ENCODE measurements around the gene TBC1D17.
A peak's percentile ranks its signal among the peaks of the same experiment; 100 is the strongest.

The TBC1D17 gene

DNA sequence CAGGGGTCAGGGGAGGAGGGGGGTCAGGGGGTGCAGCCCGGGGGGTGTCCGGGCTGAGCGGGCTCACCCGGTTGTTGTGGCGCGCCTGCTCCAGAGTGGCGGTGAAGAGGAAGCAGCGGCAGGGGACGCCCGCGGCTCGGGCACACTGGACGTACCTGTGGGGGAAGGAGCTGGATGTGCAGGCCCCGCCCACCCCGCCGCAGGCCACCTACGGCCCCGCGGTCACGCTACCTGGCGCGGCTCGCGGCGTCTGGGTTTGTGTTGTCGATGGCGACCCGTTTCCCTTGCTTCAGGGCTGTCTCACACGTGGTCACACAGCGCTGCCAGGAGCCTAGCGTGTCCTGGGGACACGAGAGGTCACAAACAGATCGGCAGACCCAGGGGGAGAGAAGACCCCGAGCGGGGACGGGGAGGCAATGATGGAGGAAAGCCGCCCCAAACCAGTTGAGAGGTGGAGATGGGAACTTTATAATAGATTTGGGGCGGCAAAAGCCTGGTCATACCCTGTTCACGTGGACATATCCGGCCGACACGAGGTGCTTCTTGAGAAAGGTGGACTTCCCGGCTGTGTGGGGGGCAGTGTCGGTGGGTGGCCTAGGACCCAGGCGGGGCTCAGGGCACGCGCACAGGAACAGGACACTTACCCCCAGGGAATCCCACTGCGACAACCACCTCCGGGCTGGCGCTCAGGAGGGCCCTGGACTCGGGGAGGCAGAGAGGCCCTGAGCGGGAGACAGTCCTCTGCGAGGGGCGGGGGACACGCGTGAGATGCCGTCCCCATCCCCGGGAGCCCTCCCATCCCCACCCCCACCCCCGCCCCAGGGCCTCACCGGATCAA lies 15.7 kb upstream of the TBC1D17 start:
- no peak for DNase-seq (ENCODE audit: low read depth)

GRCh38 chr19:49862391-49863253 lies 14.9 kb upstream of the TBC1D17 start:
- DNase-seq (ENCODE audit: low read depth), result no peak

DNA sequence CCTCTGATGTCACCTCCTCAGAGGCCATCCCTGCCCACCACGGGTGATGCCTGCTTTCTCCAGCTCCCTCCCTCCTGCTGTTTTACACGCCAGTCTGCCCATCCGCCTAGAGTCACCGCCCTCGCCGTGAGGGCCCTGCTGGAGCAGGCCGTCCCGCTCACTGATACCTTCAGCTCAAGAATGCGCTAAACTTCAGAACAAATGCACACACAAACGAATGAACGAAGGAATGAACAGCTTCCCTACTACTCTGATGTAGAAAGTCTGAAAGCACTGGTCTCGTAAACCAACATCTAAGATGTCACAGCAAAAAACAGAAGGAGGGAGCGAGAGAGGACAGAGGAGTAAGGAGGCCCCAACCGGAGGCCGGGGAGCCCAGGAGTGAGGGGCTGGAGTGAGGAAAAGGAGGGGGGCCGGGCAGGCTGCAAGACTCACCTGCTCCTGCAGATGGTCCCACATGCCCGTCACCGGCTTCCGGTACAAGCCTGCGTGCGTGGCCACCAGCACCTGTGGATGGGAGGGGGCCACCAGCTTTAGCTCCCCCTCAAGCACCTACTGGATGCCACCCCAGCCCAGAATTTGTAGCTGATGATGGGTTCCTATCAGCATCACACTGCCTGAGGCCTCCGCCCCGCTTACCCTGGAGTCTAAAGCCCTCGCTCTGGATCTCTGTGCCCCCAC lies 14.1 kb upstream of the TBC1D17 start:
- no peak for DNase-seq (ENCODE audit: low read depth)

DNA sequence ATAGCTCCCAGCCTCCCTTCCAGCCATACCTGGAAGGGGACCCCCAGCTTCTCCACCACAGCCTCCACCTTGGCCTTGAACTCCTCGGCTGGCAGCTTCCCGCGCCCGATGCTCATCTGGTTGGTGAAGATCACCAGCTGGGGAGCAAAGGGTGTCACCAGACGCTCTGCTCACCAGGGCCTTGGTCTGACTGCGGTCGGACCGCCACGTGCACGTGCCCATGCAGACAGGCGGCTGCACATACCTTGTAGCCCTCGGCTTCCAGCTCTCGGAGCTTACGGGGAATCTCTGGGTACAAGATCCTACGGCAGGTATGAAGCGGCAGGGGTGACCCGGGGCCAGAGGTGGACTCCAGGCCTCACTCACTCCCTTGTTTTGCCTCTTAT lies 13.6 kb upstream of the TBC1D17 start:
- DNase-seq (ENCODE audit: low read depth), result no peak

DNA sequence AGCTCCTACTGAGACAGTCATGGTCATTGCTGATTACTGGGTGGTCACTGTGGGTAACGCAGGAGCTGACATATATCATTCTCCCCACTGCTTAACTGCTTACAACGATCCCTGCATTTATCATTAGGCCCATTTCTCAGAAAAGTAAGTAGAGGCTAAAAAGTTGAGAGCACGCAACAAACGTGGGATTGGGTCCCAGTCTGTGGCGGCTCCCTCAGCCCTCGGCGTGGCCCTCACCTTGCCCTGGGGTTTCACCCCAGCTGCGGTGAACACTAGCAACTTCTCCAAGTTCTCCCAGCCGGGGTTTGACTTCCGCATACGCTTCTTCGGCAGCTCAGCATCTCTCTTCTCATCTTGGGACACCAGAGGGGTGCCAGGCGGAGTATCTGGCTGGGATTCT lies 12.6 kb upstream of the TBC1D17 start:
- DNase-seq (ENCODE audit: low read depth), result no peak

DNA sequence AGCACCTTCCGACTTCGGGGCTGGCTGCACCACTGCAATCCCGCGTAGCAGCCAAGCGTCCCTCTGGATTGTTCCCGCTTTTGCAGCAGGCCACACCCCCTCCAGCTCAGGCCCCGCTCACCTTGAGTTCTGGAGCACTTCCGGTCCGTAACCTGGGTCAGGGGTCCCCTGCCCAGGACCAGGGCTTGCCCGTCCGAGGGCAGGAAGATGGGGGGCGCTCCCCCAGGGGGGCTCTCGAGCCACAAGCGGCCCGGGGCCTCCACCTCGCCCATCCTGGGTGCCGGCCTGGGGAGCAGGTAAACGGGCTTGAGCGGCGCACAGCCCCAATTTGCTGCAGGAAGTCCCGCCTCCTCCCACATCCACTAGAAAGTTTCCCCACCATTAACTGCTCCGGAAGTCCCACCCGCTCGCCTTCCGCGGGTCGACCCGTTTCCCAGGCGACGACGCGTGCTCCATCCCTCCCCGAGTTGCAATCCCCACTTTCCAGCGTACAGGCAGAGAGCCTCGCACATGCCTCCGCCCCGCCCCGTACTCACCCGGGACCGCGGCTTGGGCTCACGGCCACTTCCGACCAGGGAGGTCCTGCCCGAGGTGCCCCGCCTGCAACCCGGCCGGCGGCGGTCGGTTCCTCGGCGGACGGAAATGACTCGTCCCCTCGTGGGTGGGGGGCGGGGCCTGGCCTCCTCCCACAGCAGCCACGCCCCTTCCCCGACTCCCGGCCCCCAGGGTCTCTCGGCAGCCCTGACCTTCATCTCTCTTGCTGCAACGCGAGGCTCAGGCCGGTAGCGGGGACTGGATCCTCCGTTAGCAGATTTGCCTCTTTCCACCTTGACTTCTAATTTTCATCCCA lies 10.3 kb upstream of the TBC1D17 start, which contains the start of gene PNKP:
PNKP (minus strand) TSS at position 644 of the 850 bp plus-strand sequence; CDS start at position 272, 372 bp downstream.
- peak; percentile 93 for DNase-seq (ENCODE audit: low read depth)

DNA sequence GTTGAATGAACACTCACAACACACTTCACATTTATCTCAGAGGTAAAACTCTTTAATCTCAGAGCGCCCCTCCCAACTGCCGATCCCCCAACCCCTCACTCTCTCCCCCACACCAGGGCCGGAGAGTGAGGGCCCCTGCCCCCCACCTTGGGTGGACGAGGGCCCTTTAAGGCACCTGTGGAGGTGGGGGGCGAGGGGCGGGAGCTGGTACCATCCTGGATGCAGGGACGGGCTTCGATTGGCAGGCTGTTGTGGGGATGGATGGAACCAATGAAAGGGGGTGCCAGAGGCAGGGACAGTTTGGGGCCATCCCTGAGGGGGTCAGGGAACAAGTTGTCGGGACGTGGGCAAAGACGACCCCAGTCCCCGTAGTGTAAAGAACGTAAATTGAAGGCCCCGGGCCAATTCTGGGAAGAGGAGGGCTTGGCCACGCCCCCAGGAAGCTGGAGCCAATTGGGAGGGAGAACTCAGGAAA lies 8.5 kb upstream of the TBC1D17 start:
- no peak for DNase-seq (ENCODE audit: low read depth)

- DNase-seq (ENCODE audit: low read depth), result peak; percentile 100
These were observed 7.8 kb upstream of the TBC1D17 start for GRCh38 chr19:49869484-49870308.

DNA sequence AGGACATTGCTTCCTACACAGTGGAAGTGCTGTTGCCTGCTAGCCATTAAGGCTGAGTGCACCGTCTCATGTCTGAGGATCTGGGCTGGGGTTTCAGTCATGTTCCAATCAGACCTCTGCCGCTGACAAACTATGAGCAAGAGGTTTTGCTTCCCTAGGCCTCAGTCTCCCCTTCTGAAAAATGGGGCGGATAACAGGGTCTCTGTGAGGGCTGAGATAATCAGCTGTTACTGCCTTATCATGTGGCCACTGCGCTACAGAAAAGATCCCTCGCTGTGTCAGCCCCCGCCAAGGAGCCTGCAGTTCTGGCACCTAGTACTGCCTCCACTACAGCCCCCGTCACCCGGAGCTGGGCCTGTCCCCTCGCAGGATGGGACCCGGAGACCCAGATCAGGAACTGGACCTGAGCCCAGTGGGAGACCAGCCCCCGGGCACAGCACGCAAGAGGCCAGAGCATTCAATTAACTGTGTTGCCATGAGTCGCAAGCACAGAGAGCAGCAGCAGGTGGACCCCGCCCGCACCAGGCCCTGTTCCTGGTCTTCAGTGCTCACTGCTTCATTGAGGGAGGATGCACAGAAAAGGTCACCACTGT lies 7.1 kb upstream of the TBC1D17 start:
- no peak for DNase-seq (ENCODE audit: low read depth)

DNA sequence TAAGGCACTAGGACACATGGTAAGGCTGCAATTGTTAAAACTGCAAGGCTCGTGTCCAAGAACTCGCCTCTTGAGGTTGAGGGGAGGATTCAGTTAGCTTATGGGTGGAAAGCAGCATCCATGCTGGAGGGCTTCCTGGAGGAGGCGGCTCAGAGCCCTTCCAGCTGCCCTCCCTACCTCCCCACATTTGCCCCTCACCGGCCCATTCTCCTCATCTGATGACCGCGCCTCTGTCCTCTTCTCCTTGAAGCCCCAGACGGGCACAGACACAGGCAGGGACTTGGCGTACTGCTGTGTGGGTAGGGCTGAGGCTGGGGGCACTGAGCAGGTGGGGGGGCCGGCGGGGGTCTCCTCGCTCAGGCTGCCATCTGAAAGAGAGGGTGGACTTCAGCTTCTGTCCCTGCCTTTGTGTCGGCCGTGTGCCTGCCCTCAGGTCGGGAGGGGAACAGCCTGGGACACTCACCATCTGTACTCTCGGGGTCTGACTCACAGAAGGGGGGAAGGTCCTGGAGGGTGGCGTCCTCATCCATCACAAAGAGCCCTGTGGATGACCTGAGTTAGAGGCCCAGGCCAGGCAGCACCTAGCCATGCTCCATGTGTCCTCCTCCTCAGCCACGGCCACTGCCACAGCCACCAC lies 6.0 kb upstream of the TBC1D17 start:
- DNase-seq (ENCODE audit: low read depth), result no peak

DNA sequence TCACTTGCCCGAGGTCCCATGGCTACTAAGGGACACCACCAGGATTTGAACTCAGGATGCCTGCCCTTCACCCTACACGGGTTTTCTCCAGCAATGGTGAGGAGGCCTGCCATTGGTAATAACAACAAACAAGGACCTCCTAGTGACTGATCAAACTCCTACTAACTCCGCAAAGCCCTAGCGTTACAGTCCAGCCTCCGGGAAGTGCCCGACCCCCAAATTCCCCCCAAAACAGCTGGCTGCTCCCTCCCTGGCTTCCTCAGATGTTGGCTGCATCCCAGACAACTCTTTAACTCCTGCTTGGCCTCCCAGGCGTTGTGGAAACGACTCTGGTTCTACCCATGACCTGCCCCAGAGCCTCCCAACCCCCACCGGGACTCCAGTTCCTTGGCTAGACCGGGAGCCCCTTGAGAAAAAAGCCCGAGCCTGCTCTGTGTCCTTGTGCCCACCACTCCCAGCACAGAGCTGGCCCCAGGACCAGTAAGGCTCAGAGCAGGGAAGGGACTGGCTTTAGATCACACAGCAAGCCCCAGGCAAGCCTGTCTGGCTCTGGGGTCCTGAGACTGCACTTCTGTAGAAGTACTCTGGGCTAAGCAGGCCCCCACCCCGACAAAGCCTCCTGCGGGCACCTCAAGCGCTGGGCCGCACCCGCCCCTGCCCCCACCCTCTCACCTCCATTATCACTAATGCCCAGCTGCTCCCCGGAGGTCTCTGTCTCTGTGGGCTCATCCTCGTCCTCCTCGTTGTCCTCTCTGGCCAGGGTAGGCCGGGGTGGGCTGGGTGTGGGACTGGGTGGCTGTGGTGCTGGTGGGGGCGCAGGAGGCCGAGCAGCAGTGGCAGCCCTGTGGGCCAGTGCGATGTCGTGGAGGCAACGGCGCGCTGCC lies 5.0 kb upstream of the TBC1D17 start:
- no peak for DNase-seq (ENCODE audit: low read depth)

- DNase-seq (ENCODE audit: low read depth), result no peak
These were observed 4.4 kb upstream of the TBC1D17 start for GRCh38 chr19:49873129-49873521.

- no peak for DNase-seq (ENCODE audit: low read depth)
These were observed 3.7 kb upstream of the TBC1D17 start for GRCh38 chr19:49873834-49874233.

- DNase-seq (ENCODE audit: low read depth), result no peak
These were observed 2.9 kb upstream of the TBC1D17 start for GRCh38 chr19:49874503-49875157.

- DNase-seq (ENCODE audit: low read depth), result no peak
These were observed 2.3 kb upstream of the TBC1D17 start for GRCh38 chr19:49875177-49875576.

- peak; percentile 39 for DNase-seq (ENCODE audit: low read depth)
These were observed 1.6 kb upstream of the TBC1D17 start for GRCh38 chr19:49875857-49876421.

DNA sequence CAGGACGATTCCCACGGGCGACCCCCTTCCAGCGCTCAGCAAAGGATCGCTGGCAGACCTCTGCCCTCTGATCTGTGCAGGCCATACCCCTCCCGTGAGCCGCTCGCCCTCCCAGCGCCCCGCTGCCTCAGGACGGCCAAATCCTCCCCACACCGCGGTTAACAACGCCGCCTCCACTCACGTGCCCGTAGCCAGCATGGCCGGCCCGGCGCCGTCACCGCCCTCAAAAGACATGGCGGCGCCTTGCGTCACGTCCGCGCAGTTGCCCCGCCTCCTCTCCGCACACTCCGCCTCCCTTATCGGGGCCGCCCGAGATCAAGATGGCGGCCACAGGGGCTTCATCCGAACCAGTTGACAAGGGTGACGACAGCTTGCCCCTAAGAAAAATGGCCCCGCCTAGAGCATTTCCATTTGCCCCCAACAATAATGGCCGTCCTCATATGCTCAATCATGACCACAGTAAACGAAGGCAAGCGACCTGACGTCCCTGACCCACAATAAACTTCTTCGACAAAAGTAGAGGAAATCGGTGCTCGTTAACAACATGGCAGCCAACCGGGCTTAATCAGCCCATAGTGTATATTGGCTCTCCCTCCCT lies 981 bp upstream of the TBC1D17 start:
- DNase-seq (ENCODE audit: low read depth), result peak; percentile 99

All from fibroblast of gingiva (primary cell).